ENCODE measurements around the gene ADGRF1.

- TF ChIP-seq CTCF (IDR thresholded peaks at IDR 0.05 in 8 of 11, conservative IDR thresholded peaks at IDR 0.05 in 3 of 11) = no peak
- no peak for TF ChIP-seq POLR2A (IDR thresholded peaks at IDR 0.05)
Observed at GRCh38 chr6:47083586-47084047, 41.5 kb upstream of the ADGRF1 start.
